Activated CD8-positive, alpha-beta memory T cell treated with anti-CD3 and anti-CD28 coated beads, Interleukin-2, amount 50 U/mL, for 48 hours (primary cell): ENCODE results near the gene CGNL1.
A peak's percentile ranks its signal among the peaks of the same experiment; 100 is the strongest.

Experiments used
- DNase-seq: peaks from one replicate; pipeline ENCODE4 v3.0.0-alpha.2; 2020

CGNL1 gene

GRCh38 chr15:57554063-57554811 is 177.9 kb downstream of the CGNL1 start:
- no peak for DNase-seq

- no peak for DNase-seq
These were observed 178.5 kb downstream of the CGNL1 start for GRCh38 chr15:57554812-57555179.

GRCh38 chr15:57555270-57555669 is 179.0 kb downstream of the CGNL1 start:
- no peak for DNase-seq

DNA sequence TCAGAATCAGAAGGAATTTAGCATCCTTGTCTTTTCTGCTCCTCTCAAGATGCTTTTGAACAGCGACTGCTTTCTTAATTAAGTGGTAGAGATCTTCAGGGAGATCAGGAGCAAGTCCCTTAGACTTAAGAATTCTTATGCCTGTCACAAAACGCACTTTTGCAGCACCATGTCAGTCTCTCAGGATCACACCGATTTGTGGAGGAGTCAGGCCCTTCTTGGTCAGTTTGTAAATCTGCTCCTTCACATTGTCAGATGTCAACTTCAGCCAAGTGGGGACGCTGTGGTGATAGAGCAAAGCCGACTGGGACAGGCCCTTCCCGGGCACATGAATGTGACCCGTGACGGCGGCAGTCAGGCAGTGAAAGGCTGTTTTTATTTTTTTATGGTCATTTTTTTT is 179.7 kb downstream of the CGNL1 start:
- DNase-seq: no peak

- no peak for DNase-seq
These were observed 181.0 kb downstream of the CGNL1 start for GRCh38 chr15:57557267-57557666.

- no peak for DNase-seq
These were observed 181.5 kb downstream of the CGNL1 start for GRCh38 chr15:57557810-57558209.

DNA sequence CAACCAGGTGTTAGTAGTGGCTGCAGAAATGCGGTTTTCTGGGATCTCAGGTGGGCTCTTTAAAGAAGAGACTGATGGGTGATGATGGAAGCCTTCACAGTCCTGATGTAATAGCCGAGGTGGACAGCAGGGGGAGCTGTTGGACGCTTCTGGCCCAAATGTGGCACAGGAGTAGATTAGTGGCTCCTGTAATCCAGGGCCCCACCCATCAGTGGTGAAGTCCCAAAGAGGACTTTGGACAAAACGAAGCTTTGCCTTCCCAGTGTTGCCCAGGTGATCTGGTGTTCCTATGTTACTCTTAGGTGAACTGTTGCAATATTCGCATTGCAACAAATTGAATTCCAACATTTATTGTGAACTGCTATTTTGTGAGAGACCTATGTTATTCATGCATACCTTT is 183.6 kb downstream of the CGNL1 start:
- DNase-seq: peak; percentile 94

- peak; percentile 74 for DNase-seq
These were observed 184.9 kb downstream of the CGNL1 start for GRCh38 chr15:57561041-57561711.

- no peak for DNase-seq
These were observed 186.0 kb downstream of the CGNL1 start for GRCh38 chr15:57562196-57562769.

DNA sequence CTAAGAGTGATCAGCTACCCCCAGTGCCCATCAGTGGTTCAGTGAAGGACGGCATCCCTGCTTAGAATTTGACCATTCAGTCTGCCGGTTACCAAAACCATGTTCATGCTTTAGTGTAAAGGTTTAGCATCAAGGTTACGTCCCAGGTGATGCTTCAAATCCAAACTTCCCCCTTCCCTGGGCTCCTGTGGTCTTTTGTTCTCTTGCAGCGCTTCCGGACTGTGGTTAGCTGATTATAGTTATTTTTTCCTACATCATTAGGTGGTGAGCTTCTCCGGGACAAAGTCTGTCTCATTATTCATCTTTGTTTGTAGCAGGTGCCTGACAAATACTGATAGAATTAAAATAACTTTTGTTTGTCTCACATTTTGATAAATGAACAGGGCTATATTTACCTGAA is 187.1 kb downstream of the CGNL1 start:
- DNase-seq: no peak

- DNase-seq: no peak
These were observed 189.0 kb downstream of the CGNL1 start for GRCh38 chr15:57565311-57565710.

DNA sequence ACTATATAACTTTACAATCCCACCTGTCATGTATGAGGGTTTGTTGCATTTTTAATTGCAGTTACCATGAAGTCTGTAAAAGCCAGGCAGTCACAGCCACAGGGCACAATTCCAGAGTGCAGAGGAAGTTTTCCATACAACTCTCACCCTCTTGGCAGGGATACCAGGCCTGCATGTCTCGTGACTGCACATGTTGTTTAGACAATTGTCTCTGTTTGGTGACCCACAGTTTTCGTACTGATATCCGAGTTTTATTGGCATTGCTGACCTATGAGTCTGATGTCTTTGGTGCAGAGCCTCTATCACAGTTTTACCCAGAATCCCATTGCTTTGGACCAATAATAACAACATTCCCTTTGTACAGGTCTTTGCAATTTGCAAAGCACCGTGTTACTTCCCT is 190.5 kb downstream of the CGNL1 start:
- DNase-seq: no peak

DNA sequence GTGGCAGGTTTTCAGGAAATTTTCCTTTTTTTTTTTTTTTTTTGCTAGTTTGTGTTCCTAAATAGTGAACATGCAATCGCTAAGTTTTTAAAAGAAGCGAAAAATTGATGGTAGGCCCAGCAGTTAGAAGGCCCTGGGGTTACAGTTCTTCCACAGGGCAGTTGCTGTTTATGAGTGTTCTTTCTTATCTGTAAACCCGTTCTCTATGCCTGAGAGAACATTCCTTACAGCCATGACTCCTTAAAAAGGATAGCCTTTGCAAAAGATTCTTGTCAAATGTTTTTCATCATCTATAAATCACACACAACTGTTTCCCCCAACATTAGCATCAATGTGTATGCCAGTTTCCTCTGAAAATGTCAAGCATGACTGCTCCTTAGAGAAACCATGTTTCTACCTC is 191.6 kb downstream of the CGNL1 start:
- DNase-seq: no peak

- no peak for DNase-seq
These were observed 192.0 kb downstream of the CGNL1 start for GRCh38 chr15:57568299-57568698.

GRCh38 chr15:57570340-57570739 is 194.0 kb downstream of the CGNL1 start:
- no peak for DNase-seq

DNA sequence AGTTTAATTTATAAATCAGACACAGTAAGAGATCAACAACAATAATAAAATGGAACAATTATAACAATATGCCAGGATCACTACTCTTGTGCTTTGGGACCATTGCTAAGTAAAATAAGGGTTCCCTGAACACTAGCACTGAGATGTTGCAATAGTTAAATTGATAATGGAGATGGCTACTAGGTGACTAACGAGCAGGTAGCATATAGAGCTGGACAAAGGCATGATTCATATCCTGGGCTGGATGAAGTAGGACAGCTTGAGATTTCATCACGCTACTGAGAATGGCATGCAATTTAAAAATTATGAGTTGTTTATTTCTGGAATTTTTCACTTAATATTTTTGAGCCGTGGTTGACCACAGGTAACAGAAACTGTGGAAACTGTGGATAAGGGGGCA is 194.7 kb downstream of the CGNL1 start:
- DNase-seq: no peak

DNA sequence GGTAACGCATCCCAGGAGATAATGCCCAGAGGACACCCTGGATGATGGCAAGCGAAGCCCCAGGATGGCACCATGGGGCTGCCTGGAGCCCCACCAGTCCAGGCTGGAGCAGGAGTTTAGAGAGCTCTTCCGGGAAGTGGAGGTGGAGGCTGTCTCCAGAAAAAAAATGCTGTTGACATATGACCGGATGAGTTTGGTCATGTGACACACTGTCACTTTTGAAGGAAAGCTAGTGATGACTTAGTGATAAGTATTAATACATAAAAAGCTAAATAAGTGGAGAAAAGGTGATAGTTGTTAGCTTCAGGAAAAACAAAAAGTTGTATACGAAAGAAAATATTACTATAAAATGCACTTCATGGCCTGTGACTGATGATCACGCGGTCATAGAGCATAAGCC is 195.4 kb downstream of the CGNL1 start:
- no peak for DNase-seq

- no peak for DNase-seq
These were observed 196.2 kb downstream of the CGNL1 start for GRCh38 chr15:57572468-57572867.

DNA sequence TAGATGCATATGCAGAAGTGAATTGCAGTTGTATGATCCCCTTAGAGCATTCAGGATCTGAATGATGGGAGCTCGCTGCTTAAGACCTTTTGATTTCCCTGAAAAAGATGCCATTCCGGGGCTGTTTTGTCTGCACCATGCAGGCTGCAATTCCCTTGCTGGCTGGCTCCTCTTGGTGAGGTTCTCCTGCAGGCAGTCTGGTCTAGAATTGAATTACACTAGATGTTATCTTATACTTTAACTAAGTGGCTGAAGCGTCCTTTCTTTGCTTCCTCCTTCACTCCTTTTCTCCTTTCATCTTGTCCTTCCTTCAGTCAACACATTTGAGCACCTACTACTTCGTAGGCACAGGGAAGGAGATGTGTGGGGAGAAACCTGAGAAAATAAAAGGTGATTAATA is 196.8 kb downstream of the CGNL1 start:
- no peak for DNase-seq

GRCh38 chr15:57575363-57575762 is 199.1 kb downstream of the CGNL1 start:
- DNase-seq: peak; percentile 10

GRCh38 chr15:57578288-57578900 is 202.1 kb downstream of the CGNL1 start:
- DNase-seq: no peak

GRCh38 chr15:57580428-57580827 is 204.1 kb downstream of the CGNL1 start:
- peak; percentile 17 for DNase-seq

DNA sequence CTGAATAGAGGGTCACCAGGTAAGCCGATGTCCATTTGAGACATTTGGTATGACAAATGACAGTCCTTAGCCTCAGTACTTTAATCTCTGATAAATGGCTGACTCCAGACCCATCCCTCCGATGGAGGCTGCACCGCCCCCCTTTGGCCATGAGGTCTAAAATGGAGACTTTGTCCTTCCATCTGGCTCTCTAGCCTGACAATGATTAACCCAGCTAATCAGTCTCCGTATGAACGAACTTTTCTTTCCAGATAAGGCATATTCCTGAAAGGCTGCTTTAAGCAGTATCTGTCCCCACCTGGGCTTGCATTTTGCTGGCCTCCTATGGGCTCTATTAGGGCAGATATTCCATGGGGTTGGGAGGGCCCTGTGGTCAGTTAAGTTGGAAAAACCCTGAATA is 204.6 kb downstream of the CGNL1 start:
- peak; percentile 10 for DNase-seq

DNA sequence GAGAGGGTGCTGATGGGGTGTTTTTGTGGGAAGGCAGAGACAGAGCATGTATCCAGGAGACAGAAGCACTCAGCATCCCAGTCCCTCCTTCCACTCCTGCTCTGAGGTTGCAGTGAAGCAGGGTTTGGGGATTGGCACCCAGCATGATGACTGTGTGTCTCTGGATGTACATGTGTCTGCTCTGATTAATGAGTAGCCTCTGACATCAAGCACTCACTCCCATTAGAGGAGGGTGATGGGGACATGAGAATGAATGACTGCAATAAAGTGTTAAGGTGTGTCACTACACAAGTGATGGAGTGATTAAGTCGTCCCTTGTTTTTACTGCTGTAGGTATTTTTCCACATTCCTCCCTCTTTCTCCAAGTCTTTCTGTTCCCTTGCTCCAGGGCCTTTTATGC is 205.8 kb downstream of the CGNL1 start:
- DNase-seq: no peak
